GM19240 (cell line): ENCODE measurements around the gene AKR1D1.
A peak's percentile ranks its signal among the peaks of the same experiment; 100 is the strongest.
"Not testable (repeated sequence)": the region's sequence is repeated elsewhere in the genome, so short reads cannot be mapped to it uniquely, and the experiment has no call there.

ENCODE experiments used
- DNase-seq: peaks from one replicate; pipeline ENCODE4 v3.0.0; 2011; ENCODE audit warnings: low spot score; ENCODE audit not compliant: insufficient read length

The AKR1D1 gene

DNA sequence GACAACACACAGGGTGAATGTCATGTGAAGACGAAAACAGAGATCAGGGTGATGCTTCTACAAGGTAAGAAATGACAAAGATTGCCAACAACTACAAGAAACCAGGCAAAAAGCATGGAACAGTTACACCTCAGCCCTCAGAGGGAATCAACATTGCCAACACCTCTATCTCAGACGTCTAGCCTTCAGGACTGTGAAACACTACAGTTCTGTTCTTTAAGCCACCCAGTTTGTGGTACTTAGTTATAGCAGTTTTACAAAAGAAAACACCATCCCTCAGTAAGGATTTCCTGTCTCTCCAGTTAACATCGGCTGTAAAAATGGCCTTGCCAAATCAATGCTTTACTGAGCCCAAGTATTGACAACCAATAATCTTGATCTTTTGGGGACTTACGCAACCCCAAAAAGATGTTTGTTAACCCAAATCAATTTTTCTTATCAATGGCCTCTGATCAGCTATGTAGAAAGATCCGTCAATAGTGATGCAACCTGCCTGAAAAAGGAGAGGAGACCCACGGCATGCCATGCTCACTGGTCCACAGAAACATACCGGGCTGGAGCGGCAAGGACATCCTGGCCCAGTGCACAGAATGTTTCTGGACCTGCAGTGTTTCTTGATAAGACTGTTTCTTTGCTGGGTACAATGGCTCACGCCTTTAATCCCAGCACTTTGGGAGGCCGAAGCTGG is 44.0 kb downstream of the AKR1D1 start:
- no peak for DNase-seq

DNA sequence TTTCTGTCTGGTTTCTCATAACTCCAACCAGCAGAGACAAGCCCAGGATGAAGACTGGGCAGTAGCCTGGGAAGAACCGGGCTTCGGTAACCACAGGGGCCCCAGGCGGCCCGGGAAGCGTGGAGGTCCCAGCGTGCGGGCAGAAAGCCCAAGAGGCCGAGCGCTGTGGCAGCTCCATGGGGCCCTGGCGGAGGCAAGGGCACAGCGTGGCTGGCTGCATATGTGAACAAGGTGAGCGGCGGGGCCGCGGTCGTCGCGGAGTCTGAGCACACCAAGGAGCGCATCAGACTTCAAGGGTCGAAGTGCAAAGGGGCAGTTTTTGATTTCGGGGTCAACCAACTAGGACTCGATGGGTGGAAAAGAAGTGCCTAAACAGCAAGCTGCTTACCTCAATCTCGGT is 45.9 kb downstream of the AKR1D1 start:
- DNase-seq = no peak

DNA sequence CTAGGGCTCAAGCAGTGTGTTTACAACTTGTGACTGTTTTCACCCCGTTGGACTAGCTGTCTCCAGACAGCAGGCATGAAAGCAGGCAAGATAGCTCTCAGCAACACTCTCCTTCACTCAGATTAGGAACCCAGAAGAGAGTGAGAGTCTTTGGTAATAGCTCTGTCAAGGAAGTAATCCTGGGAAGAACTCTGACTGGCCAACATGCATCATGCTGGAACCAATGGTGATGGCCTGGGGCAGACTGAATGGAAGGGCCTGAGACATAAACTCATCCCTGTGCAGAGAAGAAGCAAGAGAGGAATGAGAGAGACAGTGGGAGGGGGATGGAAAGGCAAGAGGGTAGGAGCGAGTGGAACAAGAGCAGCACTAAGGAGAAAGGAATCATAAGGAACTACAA is 48.9 kb downstream of the AKR1D1 start:
- DNase-seq = no peak

DNA sequence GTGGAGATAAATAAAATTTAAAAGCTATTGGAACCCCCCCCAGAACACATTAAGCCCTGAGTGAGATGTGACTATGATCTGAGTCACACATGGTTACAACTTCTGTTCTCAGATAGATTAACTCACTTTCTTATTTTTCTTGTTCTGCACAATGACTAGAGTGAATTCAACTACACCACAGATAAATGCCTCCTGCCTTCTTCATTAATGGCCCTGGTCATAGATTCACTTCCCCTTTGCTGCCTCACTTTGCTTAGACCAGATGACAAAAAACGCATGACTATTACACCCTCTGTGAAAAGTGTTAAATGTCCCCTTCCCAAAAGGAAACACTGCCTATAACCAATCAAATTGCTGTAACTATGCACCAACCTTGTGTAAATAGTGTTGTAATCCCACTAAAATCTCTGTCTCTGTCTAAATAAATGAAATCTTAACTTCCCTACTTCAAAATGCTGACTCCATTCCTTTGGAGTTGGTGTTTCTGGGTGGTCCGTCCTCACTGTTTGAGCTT is 49.4 kb downstream of the AKR1D1 start:
- peak; percentile 39 for DNase-seq

GRCh38 chr7:138126928-138127327 is 50.7 kb downstream of the AKR1D1 start:
- DNase-seq = no peak

GRCh38 chr7:138127996-138128395 is 51.7 kb downstream of the AKR1D1 start:
- DNase-seq = no peak

DNA sequence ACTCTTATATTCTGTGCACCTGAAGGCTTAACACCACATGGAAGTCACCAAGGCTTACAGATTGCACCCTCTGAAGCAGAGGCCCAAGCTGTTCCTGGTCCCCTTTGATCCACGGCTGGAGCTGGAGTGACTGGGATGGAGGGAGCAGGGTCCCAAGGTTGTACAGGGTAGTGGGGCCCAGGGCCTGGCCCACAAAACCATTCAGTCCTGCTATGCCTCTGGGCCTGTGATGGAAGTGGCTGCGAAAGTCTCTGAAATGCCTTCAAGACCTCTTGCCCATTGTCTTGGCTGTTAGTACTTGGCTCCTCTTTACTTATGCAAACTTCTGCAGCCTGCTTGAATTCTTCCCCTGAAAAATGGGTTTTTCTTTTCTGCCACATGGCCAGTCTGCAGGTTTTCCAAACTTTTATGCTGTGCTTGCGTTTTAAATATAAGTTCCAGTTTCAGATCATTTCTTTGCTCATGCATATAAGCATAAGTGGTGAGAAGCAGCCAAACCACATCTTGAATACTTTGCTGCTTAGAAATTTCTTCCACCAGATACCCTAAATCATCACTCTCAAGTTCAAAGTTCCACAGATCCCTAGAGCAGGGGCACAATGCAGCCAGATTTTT is 53.4 kb downstream of the AKR1D1 start:
- DNase-seq = no peak

DNA sequence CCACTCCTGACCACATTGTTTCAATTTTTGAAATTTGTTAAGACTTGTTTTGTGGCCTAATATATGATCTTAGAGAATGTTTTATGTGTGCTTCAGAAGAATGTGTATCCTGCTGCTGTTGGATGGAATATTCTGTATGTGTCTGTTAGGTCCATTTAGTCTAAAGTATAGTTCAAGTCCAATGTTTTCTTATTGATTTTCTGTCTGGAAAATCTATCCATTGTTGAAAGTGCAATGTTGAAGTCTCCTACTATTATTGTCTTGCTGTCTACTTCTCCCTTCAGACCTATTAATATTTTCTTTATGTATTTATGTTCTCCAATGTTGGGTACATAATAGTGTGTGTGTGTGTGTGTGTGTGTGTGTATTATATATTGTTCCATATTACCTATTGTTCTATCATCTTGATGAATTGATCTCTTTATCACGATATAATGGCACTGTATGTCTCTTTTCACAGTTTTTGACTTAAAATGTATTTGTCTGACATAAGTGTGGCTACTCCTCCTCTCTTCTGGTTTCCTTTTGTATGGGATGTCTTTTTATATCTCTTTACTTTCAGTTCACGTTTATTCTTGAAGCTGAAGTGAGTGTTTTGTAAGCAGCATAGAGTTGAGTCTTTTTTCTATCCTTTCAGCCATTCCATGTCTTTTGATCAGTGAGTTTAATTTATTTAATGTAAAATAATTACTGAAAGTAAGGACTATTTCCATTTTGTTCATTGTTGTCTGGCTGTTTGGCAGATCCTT is 61.3 kb downstream of the AKR1D1 start:
- DNase-seq = no peak

DNA sequence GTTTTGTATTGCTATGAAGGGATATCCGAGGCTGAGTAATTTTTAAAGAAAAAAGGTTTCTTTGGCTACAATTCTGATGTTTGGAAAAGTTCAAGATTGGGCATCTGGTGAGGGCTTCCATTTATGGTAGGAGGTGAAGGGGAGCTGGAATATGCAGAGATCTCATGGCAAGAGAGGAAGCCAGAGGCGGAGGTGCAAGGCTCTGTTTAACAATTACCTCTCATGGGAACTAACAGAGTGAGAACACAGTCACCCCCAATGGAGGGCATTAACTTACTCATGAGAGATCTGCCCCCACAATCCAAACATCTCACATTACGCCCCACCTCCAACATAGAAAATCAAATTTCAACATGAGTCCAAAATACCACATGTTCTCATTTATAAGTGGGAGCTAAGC is 62.0 kb downstream of the AKR1D1 start:
- no peak for DNase-seq

GRCh38 chr7:138142583-138143201 is 66.4 kb downstream of the AKR1D1 start:
- DNase-seq = no peak

- DNase-seq = no peak
These were observed 68.7 kb downstream of the AKR1D1 start for GRCh38 chr7:138144958-138145357.

DNA sequence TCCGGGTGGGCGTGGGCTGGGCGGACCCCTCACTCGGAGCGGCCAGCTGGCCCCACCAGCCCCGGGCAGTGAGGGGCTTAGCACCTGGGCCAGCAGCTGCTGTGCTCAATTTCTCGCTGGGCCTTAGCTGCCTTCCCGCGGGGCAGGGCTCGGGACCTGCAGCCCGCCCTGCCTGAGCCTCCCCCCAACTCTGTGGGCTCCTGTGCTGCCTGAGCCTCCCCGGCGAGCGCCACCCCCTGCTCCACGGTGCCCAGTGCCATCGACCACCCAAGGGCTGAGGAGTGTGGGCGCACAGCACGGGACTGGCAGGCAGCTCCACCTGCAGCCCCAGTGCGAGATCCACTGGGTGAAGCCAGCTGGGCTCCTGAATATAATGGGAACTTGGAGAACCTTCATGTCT is 70.0 kb downstream of the AKR1D1 start:
- not testable (repeated sequence) for DNase-seq

DNA sequence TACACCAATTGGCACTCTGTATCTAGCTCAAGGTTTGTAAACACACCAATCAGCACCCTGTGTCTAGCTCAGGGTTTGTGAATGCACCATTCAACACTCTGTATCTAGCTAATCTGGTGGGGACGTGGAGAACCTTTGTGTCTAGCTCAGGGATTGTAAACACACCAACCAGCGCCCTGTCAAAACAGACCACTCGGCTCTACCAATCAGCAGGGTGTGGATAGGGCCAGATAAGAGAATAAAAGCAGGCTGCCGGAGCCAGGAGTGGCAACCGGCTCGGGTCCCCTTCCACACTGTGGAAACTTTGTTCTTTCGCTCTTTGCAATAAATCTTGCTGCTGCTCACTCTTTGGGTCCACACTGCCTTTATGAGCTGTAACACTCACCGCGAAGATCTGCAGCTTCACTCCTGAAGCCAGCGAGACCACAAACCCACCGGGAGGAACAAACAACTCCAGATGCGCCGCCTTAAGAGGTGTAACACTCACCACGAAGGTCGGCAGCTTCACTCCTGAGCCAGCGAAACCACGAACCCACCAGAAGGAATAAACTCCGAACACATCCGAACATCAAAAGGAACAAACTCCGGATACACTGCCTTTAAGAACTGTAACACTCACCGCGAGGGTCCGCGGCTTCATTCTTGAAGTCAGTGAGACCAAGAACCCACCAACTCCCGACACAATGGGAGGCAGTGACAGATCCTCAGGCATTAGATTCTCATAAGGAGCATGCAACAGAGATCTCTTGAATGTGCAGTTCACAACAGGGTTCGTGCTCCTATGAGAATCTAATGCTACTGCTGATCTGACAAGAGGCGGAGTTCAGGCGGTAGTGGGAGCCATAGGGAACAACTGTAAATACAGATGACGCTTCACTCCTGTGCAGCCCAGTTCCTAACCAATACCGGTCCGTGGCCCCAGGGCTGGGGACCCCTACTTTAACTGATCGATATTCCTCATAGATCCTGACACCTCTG is 70.8 kb downstream of the AKR1D1 start:
- DNase-seq = not testable (repeated sequence)

DNA sequence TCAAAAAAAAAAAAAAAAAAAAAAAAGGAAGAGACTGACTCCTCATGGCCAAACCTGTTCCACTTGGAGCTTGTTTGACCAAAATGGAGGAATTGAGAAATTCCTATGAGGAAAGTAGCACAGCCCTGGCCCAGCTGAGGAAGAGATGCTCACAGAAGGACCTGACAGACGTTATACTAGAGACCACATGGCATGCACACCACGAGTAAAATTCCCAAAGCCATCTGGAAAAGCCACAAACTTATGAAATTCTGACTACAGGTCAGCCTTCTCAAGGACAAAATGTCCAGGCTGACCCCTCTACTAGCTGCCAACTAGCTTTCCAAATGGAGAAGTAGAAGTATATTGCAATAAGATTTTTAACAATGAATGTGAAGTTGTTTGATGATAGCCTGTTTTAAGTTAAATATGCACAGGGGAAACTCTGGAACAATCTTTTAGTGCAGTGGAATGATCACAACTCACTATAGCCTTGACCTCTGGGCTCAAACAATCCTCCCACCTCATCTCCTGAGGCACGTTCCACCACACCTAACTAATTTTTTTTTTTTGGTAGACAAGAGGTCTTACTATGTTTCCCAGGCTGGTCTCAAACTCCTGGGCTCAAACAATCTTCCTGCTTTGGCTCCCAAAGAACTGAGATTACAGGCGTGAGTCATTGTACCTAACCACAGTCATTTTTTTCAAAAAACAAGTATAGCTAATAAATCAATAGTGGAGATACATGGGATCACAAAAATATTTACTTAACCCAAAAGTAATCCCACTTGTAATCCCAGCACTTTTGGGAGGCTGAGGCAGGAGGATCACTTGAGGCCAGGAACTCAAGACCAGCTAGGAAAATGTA is 75.7 kb downstream of the AKR1D1 start:
- no peak for DNase-seq

GRCh38 chr7:138154661-138155060 is 78.4 kb downstream of the AKR1D1 start:
- DNase-seq = no peak

- DNase-seq = no peak
These were observed 81.4 kb downstream of the AKR1D1 start for GRCh38 chr7:138157702-138158101.

DNA sequence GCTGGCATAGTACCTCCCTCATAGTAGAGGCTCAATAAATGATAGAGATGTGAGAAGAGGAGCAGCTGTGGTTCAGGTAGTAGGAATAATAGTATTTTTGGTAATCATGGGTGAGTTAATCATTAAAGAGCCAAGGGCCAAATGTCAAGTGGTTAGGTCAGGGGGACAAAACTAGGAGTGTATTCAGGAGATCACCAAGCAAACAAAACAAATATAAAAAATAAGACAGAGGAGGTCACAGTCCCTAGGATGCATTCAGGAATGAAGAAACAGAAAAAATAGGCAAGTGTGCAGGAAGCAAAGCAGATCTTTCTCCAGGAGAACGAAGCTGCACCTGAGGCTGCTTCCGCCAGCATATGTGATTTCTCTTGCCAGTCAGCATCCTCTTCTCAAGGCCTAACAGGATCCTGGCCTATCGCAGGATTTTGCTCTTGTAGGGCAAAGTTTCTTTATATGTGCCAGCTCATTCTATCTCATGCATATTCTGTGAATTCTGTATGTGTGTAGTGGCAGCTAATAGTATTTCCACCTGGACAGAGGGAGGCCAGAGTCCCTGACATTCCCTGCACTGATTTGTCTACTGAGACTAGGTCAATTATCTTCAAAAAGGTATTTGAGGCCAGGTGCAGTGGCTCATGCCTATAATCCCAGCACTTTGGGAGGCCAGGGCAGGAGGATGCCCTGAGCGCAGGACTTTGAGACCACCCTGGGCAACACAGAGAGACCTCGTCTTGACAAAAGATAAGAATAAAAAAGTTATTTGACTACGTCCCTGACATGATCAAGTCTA is 82.7 kb downstream of the AKR1D1 start:
- DNase-seq = no peak

GRCh38 chr7:138161600-138162081 is 85.4 kb downstream of the AKR1D1 start:
- peak; percentile 83 for DNase-seq

GRCh38 chr7:138162236-138162635 is 86.0 kb downstream of the AKR1D1 start:
- DNase-seq = no peak
